Measurements from ENCODE around the gene PANX1. TPM values are rescaled to one million over a fixed set of nuclear protein-coding genes. Genes with fewer than 3 reads are reported as not detected.

PANX1 gene
- total RNA-seq, 1 donor from 2014 or later: 17.4 TPM

GRCh38 chr11:94125407-94126115 is 3.1 kb upstream of the PANX1 start:
- intact Hi-C loops (cut with micrococcal nuclease): no loop called here

GRCh38 chr11:94127638-94128037 is 1.0 kb upstream of the PANX1 start:
- ATAC-seq: no peak
- DNase-seq: no peak
- intact Hi-C loops (cut with micrococcal nuclease): no loop called here

More at GRCh38 chr11:94125407-94126115, 3.1 kb upstream of the PANX1 start:
- ATAC-seq (no peak), DNase-seq (no peak)

- ATAC-seq: peak; percentile 28
- DNase-seq: peak; percentile 45
- intact Hi-C loops (cut with micrococcal nuclease): no loop called here
Observed at GRCh38 chr11:94128291-94128745, 323 bp upstream of the PANX1 start.

GRCh38 chr11:94129512-94130297 is 1.1 kb downstream of the PANX1 start:
- DNase-seq: no peak
- no peak for ATAC-seq
- intact Hi-C loops (cut with micrococcal nuclease): no loop called here

- ATAC-seq (peak; percentile 13), DNase-seq (no peak)
- intact Hi-C loops (cut with micrococcal nuclease): no loop called here
Observed at GRCh38 chr11:94130298-94131046, 1.8 kb downstream of the PANX1 start.

- ATAC-seq (no peak), DNase-seq (no peak)
- intact Hi-C loops (cut with micrococcal nuclease): no loop called here
Observed at GRCh38 chr11:94131047-94131717, 2.5 kb downstream of the PANX1 start.

- ATAC-seq: no peak
- no peak for DNase-seq
- intact Hi-C loops (cut with micrococcal nuclease): no loop called here
Observed at GRCh38 chr11:94131718-94132115, 3.1 kb downstream of the PANX1 start.

GRCh38 chr11:94132152-94132558 is 3.5 kb downstream of the PANX1 start:
- ATAC-seq: no peak
- intact Hi-C loops (cut with micrococcal nuclease): no loop called here

GRCh38 chr11:94132823-94133408 is 4.3 kb downstream of the PANX1 start:
- no peak for DNase-seq
- no peak for ATAC-seq
- intact Hi-C loops (cut with micrococcal nuclease): no loop called here

More at GRCh38 chr11:94132152-94132558, 3.5 kb downstream of the PANX1 start:
- no peak for DNase-seq

GRCh38 chr11:94133752-94134151 is 5.1 kb downstream of the PANX1 start:
- ATAC-seq (peak; percentile 60), DNase-seq (peak; percentile 66)
- intact Hi-C loops (cut with micrococcal nuclease): no loop called here

GRCh38 chr11:94134651-94135512 is 6.2 kb downstream of the PANX1 start:
- peak; percentile 78 for ATAC-seq
- peak; percentile 80 for DNase-seq
- intact Hi-C loops (cut with micrococcal nuclease): no loop called here

GRCh38 chr11:94139416-94139815 is 10.8 kb downstream of the PANX1 start:
- ATAC-seq (no peak), DNase-seq (no peak)
- intact Hi-C loops (cut with micrococcal nuclease): no loop called here

GRCh38 chr11:94140154-94140655 is 11.6 kb downstream of the PANX1 start:
- no peak for DNase-seq
- intact Hi-C loops (cut with micrococcal nuclease): no loop called here
- ATAC-seq: no peak

- DNase-seq: no peak
- ATAC-seq: peak; percentile 10
- intact Hi-C loops (cut with micrococcal nuclease): no loop called here
Observed at GRCh38 chr11:94141511-94142307, 13.1 kb downstream of the PANX1 start.

- intact Hi-C loops (cut with micrococcal nuclease): no loop called here
- ATAC-seq (peak; percentile 30), DNase-seq (no peak)
Observed at GRCh38 chr11:94142308-94143281, 14.0 kb downstream of the PANX1 start.

- DNase-seq: no peak
- intact Hi-C loops (cut with micrococcal nuclease): no loop called here
- no peak for ATAC-seq
Observed at GRCh38 chr11:94144216-94144615, 15.6 kb downstream of the PANX1 start.

Data from left ventricle myocardium superior (tissue), 1 donor.